Measurements from ENCODE around the gene UCP2. TPM values are rescaled to one million over a fixed set of nuclear protein-coding genes. Genes with fewer than 3 reads are reported as not detected.
"Not testable (repeated sequence)": the region's sequence is repeated elsewhere in the genome, so short reads cannot be mapped to it uniquely, and the experiment has no call there.

The UCP2 gene
- total and polyA plus RNA-seq, 8 donors, result 15.2 to 111 (median 45.6) TPM

DNA sequence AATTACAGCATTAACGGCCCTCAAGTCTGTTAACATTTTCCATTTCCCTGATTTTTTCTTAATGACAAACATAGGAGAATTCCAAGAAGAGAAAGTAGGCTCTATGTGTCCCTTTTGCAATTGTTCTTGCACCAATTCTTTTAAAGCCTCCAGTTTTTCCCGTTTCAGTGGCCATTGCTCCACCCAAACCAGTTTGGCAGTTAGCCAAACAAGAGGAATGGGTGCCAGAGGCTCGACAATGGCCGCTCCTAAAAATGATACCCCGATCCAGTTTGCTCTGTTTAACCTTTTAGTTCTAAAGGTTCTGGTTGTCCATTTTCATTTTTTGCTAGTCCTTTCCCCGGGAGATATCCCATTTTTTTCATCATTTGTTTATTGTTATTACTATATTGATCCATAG is 38.6 kb downstream of the UCP2 start:
- no peak for TF ChIP-seq POLR2A (IDR thresholded peaks at IDR 0.05)
- no peak for TF ChIP-seq POLR2AphosphoS5 (IDR thresholded peaks at IDR 0.05)
- TF ChIP-seq, protein P1, sequence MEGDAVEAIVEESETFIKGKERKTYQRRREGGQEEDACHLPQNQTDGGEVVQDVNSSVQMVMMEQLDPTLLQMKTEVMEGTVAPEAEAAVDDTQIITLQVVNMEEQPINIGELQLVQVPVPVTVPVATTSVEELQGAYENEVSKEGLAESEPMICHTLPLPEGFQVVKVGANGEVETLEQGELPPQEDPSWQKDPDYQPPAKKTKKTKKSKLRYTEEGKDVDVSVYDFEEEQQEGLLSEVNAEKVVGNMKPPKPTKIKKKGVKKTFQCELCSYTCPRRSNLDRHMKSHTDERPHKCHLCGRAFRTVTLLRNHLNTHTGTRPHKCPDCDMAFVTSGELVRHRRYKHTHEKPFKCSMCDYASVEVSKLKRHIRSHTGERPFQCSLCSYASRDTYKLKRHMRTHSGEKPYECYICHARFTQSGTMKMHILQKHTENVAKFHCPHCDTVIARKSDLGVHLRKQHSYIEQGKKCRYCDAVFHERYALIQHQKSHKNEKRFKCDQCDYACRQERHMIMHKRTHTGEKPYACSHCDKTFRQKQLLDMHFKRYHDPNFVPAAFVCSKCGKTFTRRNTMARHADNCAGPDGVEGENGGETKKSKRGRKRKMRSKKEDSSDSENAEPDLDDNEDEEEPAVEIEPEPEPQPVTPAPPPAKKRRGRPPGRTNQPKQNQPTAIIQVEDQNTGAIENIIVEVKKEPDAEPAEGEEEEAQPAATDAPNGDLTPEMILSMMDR (IDR thresholded peaks at IDR 0.05), result no peak
- no peak for TF ChIP-seq EP300 (IDR thresholded peaks at IDR 0.05)
- Histone ChIP-seq H3K36me3 (no peaks in the 10 kb centered on the region), H3K4me3 (no peak overlapping the region), H3K27ac (no peak overlapping the region), H3K27me3 (no peaks in the 10 kb centered on the region), H3K9me3 (peaks cover 0 to 10% (median 5%) of the 10 kb centered on the region in 4 donors), H3K4me1 (no peaks in the 10 kb centered on the region)
- WGBS, 5 donors, result 40 to 51% (median 46%) methylated on average over 6 of the region's 6 CpGs
- no peak for DNase-seq
- intact Hi-C loops (cut with DNase I; ENCODE audit: low total_unique reads), result no loop called here

DNA sequence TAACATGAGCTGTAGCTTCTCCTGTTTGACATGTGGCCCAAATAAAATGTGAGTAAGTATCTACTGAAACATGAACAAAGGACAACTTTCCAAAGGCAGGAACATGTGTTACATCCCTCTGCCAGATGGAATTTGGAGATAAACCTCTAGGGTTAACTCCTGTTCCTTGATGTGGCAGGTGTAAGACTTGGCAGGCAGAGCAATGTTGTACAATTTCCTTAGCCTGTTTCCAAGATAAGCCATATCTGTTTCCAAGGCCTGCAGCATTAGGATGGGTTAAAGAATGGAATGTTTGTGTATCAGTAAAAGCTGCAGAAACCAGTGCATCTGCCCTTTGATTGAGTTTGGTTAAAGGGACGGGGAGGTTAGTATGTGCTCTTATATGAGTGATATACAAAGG is 40.6 kb downstream of the UCP2 start:
- no peak for TF ChIP-seq EP300 (IDR thresholded peaks at IDR 0.05)
- no peak for TF ChIP-seq POLR2A (IDR thresholded peaks at IDR 0.05)
- TF ChIP-seq, protein P1 (IDR thresholded peaks at IDR 0.05), result no peak
- TF ChIP-seq POLR2AphosphoS5 (IDR thresholded peaks at IDR 0.05), result no peak
- DNase-seq, result no peak
- intact Hi-C loops (cut with DNase I; ENCODE audit: low total_unique reads), result no loop called here
- 71 to 95% (median 83%) methylated on average over 1 of the region's 1 CpG for WGBS, 5 donors
- no peaks in the 10 kb centered on the region for H3K27me3 ChIP-seq
- no peak overlapping the region for H3K27ac ChIP-seq
- no peak overlapping the region for H3K4me3 ChIP-seq
- H3K36me3 ChIP-seq, result no peaks in the 10 kb centered on the region
- H3K4me1 ChIP-seq, result no peaks in the 10 kb centered on the region
- peaks cover 0 to 18% (median 7%) of the 10 kb centered on the region in 4 donors for H3K9me3 ChIP-seq

DNA sequence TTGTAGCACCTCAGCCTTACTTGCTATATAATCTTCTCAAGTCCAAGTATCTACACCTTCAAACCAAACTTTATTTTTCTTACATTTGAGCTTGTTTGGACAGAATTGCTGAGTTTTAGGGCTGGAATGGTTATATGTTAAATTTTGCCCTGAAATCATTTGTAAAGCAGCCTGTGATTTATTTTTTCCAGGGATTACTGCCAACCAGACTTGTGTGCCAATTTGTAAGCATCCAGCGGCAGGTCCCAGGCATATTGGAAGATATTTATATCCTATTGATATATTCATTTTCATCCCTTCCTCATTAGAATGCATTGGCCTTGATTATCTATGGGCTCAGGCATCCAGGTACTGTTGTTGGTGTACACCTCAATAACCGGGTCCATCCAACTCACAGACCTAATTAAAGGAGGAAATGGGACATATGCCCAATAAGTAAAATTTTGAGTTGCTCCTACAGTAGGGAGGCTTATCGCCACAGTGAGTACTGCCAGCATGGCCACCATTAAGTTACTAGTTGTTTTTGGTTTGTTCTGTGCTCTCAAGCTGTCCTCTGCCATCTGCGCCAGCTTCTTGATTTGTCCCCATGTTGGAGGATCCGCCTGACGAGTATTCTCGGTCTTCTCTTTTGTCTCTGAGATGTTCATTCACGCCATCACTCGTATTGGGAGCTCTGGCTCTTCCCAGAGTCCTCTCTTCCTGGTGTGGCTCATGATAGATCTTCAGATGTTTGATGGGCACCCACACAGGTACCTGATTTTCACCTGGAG is 41.7 kb downstream of the UCP2 start:
- no peak for TF ChIP-seq POLR2A (IDR thresholded peaks at IDR 0.05)
- TF ChIP-seq EP300 (IDR thresholded peaks at IDR 0.05), result no peak
- TF ChIP-seq, protein P1 (IDR thresholded peaks at IDR 0.05), result no peak
- TF ChIP-seq POLR2AphosphoS5 (IDR thresholded peaks at IDR 0.05), result no peak
- Histone ChIP-seq H3K27me3 (no peaks in the 10 kb centered on the region), H3K27ac (no peak overlapping the region), H3K4me3 (no peak overlapping the region), H3K36me3 (no peaks in the 10 kb centered on the region), H3K9me3 (peaks cover 0 to 14% (median 6%) of the 10 kb centered on the region in 4 donors), H3K4me1 (no peaks in the 10 kb centered on the region)
- intact Hi-C loops (cut with DNase I; ENCODE audit: low total_unique reads), result no loop called here
- no peak for DNase-seq
- 93 to 96% (median 94%) methylated on average over 9 of the region's 9 CpGs for WGBS, 5 donors

DNA sequence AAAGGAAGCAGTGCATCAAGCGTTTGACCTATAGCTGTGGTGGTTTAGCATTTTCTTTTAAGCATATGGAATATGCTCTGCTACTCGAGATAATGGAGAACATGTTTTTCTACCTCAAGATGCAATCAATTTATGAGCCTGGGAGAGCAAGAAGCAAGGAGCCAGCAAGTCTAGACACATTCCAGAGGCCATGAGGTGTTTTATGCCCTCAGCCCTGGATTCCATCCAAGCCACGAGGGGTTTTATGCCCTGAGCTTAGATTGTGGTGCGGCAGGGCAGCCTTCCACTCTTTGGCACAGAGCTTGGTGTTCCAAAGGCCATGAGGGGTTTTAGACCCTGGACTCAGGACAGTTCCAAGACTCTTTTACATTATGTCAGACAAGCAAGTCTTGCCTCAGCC is 43.5 kb downstream of the UCP2 start:
- H3K9me3 ChIP-seq, result peaks cover 0 to 14% (median 6%) of the 10 kb centered on the region in 4 donors
- no peak for DNase-seq
- H3K4me3 ChIP-seq, result no peak overlapping the region
- intact Hi-C loops (cut with DNase I; ENCODE audit: low total_unique reads), result no loop called here
- 72 to 88% (median 85%) methylated on average over 4 of the region's 4 CpGs for WGBS, 5 donors
- H3K27ac ChIP-seq, result no peak overlapping the region
- no peak for TF ChIP-seq EP300 (IDR thresholded peaks at IDR 0.05)
- TF ChIP-seq POLR2A (IDR thresholded peaks at IDR 0.05), result no peak
- TF ChIP-seq POLR2AphosphoS5 (IDR thresholded peaks at IDR 0.05), result no peak
- TF ChIP-seq, protein P1 (IDR thresholded peaks at IDR 0.05), result no peak
- H3K36me3 ChIP-seq, result peaks cover 0 to 8% (median 5%) of the 10 kb centered on the region in 4 donors
- no peaks in the 10 kb centered on the region for H3K4me1 ChIP-seq
- no peaks in the 10 kb centered on the region for H3K27me3 ChIP-seq

DNA sequence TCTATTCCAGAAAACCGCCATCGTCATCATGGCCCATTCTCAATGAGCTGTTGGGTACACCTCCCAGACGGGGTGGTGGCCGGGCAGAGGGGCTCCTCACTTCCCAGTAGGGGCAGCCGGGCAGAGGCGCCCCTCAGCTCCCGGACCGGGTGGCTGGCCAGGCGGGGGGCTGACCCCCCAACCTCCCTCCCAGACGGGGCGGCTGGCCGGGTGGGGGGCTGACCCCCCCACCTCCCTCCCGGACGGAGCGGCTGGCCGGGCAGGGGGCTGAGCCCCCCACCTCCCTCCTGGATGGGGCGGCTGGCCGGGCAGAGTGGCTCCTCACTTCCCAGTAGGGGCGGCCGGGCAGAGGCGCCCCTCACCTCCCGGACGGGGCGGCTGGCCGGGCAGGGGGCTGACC is 46.6 kb downstream of the UCP2 start:
- 90 to 100% (median 99%) methylated on average over 1 to 18 of the region's 25 CpGs for WGBS, 5 donors
- H3K27ac ChIP-seq; H3K27me3 ChIP-seq; H3K4me3 ChIP-seq; H3K4me1 ChIP-seq; DNase-seq; intact Hi-C loops (cut with DNase I; ENCODE audit: low total_unique reads): not testable (repeated sequence)
- Histone ChIP-seq H3K9me3 (peaks cover 0 to 13% (median 4%) of the 10 kb centered on the region in 4 donors), H3K36me3 (peaks cover 0 to 38% (median 31%) of the 10 kb centered on the region in 4 donors)
